ENCODE results near the gene OMD.

DNA sequence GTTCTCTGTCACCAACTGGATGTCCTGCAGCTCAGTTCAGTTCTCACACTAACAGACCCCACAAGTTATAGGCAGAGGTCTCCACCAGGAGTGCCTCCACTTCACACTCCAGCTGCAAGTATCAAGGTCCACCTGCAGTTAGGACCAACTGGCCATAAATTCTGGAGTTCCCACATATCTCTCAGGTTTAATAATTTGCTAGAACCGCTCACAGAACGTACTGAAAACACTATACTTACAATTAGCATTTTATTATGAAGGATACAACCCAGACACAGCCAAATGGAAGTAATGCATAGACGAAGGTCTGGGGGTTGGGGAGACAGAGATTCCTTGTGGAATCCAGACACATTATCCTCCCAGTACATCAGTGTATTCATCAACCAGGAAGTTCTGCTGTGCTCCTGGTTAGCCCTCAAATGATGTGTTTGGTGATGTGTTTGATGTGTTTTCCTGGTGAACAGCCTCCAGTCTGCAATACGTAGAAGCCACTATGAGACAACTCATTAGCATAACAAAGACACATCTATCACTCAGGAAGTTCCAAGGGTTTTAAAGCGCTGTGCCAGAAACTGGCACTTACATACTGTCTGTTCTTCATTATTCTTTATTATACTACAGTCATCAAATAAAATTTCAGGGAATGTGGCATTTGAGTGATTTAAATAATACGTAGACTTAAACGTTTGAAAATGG, 45.3 kb downstream of the OMD start:
- TF ChIP-seq, protein P1, sequence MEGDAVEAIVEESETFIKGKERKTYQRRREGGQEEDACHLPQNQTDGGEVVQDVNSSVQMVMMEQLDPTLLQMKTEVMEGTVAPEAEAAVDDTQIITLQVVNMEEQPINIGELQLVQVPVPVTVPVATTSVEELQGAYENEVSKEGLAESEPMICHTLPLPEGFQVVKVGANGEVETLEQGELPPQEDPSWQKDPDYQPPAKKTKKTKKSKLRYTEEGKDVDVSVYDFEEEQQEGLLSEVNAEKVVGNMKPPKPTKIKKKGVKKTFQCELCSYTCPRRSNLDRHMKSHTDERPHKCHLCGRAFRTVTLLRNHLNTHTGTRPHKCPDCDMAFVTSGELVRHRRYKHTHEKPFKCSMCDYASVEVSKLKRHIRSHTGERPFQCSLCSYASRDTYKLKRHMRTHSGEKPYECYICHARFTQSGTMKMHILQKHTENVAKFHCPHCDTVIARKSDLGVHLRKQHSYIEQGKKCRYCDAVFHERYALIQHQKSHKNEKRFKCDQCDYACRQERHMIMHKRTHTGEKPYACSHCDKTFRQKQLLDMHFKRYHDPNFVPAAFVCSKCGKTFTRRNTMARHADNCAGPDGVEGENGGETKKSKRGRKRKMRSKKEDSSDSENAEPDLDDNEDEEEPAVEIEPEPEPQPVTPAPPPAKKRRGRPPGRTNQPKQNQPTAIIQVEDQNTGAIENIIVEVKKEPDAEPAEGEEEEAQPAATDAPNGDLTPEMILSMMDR (conservative IDR thresholded peaks at IDR 0.05): no peak
- no peak for TF ChIP-seq ZFX (IDR thresholded peaks at IDR 0.05)
